ENCODE results near the gene MTMR10. TPM values are rescaled to one million over a fixed set of nuclear protein-coding genes. Genes with fewer than 3 reads are reported as not detected.

MTMR10 gene
- polyA plus RNA-seq, 4 donors = 47.9 to 69.1 (median 58.5) TPM

- no peak for DNase-seq (ENCODE audit: low read depth in 4 of 4, low spot score in 2 of 4)
These were observed 29.3 kb downstream of the MTMR10 start for GRCh38 chr15:30962079-30962478.

GRCh38 chr15:30958219-30958618 is 33.2 kb downstream of the MTMR10 start:
- no peak for DNase-seq (ENCODE audit: low read depth in 4 of 4, low spot score in 2 of 4)

GRCh38 chr15:30956216-30957124 is 35.0 kb downstream of the MTMR10 start:
- no peak for DNase-seq (ENCODE audit: low read depth in 4 of 4, low spot score in 2 of 4)

DNA sequence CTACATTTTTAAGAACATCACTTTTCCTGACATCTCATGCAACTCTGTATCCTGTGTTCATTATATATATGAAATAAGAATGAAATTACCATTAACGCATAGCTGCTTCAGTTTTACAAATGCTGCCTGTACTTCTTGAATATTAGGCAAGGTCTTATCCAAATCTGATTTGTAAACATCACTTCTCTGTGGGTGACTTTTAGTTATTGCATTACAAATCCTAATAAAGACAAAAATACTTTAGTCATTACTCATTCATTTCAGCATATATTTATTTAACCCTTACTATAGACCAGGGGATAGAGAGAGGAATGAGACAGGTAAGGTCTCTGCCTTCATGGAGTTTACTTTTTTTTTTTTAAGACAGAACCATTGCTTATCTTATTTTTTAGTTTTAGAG is 36.8 kb downstream of the MTMR10 start:
- no peak for DNase-seq (ENCODE audit: low read depth in 4 of 4, low spot score in 2 of 4)

DNA sequence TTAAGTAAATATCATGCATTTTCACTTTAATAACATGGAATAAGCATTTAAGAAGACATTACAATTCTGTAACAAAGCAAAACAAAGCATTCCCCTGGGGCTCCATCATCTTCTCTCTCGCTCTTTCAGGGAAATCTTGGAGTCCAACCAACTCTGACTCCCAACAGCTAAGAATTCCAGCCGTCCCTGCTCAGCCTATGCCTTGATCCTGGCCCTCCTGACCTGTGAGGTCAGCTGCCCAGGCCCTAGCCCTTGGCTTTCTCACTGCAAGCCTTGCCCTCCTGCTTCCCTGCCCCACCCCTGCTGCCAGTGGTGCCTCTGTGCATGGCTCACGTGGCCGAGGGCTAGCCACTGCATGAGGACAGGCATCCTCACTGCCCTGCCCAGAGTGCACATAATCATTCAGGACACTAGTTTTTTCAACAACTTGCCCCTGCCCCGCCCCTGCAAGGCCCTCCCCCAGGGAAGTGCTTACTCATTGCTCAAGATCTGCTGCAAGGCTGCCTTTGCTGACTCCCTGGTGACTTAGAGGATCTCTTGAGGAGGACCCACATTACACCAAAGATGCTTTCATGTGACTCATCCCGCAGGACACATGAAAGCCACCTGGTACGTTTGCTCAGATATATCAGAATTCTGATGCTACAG is 37.6 kb downstream of the MTMR10 start:
- DNase-seq (ENCODE audit: low read depth in 4 of 4, low spot score in 2 of 4) = no peak

DNA sequence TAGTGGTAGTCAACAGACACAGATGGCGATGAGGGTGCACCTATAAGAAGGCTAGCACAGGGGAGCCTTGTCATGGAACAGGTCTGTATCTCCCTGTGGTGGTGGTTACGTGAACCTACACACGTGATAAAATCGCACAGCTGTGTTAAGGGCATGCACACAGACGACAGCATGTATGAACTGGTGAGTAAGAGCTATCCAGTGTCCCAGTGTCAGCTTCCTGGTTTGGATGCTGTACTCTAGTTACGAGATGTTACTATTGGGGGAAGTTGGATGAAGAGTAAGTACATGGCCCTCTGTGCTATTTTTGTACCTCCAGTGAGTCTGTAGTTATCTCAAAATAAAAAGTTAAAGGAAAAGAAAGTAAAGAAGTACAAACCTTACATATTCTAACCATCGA is 38.2 kb downstream of the MTMR10 start:
- DNase-seq (ENCODE audit: low read depth in 4 of 4, low spot score in 2 of 4) = no peak

GRCh38 chr15:30943654-30944335 is 47.6 kb downstream of the MTMR10 start:
- no peak for DNase-seq (ENCODE audit: low read depth in 4 of 4, low spot score in 2 of 4)

DNA sequence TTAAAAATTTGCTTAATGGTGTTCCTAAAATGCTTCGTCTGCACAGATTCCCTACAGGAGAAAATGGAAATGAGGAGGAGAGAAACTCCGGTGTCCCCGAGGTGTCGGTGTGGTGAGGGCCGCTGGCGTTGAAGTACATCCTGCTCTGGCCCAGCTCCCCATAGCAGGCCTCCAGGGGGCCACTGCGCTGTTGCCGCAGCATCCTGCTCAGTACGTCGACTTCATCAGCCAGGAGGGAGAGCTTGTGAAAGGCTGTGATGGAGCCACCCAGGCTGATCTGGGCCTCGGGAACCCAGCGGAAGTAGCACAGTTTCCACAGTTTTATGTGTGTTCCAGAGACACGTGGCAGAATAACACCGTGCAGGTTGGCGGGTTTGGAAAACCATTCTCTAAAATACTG is 49.9 kb downstream of the MTMR10 start:
- no peak for DNase-seq (ENCODE audit: low read depth in 4 of 4, low spot score in 2 of 4)

GRCh38 chr15:30940359-30940758 is 51.1 kb downstream of the MTMR10 start:
- no peak for DNase-seq (ENCODE audit: low read depth in 4 of 4, low spot score in 2 of 4)

DNA sequence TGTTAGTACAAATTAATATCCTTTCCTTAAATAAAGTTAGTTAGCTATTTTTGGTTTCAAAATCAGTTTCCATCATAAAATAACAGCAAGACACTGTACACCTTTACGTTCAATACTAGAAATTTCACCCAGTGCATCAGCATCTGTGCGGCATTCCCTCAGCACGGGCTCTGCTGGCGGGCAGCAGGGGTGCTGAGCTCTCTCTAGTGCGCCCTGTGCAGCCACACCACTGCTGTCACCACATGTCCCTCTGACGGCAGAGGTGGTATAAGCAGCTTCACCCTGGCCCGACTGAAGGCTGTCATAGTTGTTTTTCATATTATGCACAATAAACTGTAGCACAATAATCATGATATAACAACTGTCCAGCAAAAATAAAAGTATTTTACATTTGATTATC is 52.3 kb downstream of the MTMR10 start:
- no peak for DNase-seq (ENCODE audit: low read depth in 4 of 4, low spot score in 2 of 4)

DNA sequence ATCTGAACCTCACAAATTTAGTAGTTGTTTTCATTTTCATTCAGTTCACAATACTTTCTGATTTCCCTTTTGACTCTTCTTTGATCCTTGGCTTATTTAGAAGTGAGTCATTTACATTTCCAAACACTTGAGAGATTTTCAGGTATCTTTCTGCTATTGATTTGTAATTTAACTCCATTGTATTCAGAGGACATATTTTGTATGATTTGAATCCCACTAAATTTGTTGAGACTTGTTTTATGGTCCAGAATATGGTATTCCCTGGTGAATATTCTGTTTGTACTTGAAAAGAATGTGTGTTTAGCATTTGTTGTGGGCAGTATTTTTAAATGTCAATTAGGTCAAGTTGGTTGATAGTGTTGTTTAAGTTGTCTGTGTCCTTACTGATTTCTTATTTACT is 58.1 kb downstream of the MTMR10 start:
- DNase-seq (ENCODE audit: low read depth in 4 of 4, low spot score in 2 of 4) = no peak

GRCh38 chr15:30930422-30930821 is 61.0 kb downstream of the MTMR10 start:
- DNase-seq (ENCODE audit: low read depth in 4 of 4, low spot score in 2 of 4) = no peak

- DNase-seq (ENCODE audit: low read depth in 4 of 4, low spot score in 2 of 4) = no peak
These were observed 61.4 kb downstream of the MTMR10 start for GRCh38 chr15:30929982-30930381.

DNA sequence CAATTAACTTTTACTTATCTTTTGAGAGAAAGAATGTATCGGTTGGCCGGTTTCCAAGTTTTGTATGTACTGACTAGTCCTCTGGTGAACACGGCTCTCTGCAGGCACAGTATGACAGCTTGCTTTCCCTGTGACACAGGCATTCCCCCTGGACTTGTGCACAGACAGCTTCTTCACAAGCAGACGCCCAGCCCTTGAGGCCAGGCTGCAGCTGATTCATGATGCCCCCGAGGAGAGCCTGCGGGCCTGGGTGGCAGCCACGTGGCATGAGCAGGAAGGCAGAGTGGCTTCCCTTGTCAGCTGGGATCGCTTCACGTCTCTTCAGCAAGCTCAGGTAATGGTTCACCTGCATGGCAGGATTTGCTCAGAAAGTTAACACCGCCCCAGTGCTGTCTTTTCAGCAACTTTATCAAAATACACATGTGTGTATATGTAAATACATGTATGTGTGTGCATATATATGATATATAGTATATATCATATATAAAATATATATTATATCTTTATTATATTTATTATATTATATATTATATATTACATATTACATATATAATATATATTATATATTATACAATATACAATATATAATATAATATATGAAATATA is 62.3 kb downstream of the MTMR10 start:
- no peak for DNase-seq (ENCODE audit: low read depth in 4 of 4, low spot score in 2 of 4)

DNA sequence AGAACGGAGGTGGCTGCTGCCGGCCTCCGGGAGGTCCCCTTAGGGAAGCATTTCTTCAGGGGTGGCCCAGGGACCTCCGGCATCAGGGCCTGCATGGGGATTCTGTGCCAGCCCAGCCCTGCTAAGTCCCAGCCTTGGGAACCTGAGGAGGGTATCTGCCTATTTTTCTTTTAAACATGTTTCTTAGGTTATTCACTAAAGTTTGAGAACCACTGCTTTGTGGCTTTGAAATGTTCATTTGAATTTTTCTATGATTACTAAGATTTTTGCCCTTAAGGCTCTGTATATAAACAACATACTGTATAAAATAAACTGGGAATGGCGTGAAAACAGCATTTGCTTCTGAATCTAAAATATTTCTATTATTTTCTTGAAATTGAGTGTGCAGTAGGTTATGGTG is 63.4 kb downstream of the MTMR10 start:
- no peak for DNase-seq (ENCODE audit: low read depth in 4 of 4, low spot score in 2 of 4)

DNA sequence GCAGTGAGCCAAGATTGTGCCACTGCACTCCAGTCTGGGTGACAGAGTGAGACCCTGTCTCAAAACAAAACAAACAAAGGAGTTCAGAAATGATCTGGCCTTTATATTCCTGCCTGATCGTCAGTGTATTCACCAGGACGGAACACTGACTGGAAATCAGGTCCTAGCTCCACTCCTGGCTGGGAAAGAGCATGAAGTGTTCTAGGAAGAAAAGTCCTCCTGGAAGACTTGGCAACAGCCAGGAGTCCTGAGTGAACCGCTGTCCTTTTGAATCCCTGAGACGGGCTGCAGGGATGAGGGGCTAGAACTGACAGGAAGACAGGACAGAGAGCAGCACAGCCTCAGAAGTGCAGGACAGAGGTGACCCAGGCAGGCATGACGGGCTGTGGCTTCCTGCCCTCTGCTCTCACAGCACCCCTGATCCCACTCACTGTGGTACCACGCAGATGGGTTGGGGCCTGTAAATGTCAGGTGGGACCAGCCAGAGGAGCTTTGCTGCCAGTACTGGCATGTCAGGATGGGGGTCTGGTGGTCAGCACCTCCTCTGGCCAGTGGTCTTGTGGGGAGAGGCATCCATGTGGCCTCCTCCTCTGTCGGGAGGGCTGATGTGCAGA is 64.2 kb downstream of the MTMR10 start:
- no peak for DNase-seq (ENCODE audit: low read depth in 4 of 4, low spot score in 2 of 4)

DNA sequence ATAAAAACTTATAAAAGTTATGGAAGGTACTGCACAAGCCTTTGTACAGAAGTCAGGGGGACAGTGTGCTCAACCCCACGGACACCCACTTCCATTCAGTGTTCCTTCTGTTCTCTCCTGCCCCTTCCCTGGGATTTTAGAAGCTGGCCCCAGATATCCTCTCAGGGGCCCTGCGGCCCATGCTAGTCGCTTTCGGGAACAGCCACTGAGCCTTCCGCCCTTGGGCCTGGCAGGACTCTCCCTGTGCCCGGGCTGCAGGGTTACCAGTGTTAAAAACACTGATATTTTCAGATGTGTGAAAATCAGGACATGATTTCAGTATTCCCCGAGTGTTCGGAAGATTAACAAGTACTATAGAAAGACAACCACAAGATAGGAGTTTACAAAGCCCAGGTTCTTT is 65.3 kb downstream of the MTMR10 start:
- DNase-seq (ENCODE audit: low read depth in 4 of 4, low spot score in 2 of 4) = no peak

DNA sequence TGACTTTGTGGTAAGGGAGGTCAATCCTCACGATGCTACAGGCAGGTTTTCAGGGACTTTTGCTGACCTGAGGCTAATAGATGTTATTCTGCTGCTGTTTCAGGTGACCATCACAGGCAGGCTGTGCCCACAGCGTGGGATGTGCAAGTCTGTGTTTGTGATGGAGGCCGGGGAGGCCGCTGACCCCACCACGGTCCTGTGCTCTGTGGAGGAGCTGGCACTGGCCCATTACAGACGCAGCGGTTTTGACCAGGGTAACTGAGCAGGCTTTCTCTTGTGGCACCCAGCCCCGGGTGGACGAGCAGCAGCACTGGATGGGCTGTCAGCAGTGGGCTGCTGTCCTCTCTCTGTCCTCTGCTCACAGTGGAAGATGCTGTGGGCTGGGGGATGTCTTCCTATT is 65.7 kb downstream of the MTMR10 start:
- no peak for DNase-seq (ENCODE audit: low read depth in 4 of 4, low spot score in 2 of 4)

DNA sequence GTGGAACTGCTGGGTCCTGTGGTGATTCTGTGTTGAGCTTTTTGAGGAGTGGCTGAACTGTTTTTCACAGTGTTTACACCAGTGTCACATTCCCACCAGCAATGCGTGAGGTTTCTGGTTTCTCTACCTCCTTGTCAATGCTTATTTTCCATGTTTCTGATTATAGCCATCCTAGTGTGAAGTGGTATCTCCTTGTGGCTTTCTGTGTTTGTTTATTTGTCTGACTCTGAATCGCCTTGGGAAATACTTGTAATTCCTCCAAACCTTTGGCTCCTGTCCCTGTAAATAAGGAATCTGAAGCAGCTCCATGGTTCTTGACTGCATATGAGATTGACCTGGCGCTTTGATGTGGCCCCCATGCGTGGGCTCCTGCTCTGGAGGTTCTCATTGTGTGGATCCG is 67.1 kb downstream of the MTMR10 start:
- DNase-seq (ENCODE audit: low read depth in 4 of 4, low spot score in 2 of 4) = no peak

DNA sequence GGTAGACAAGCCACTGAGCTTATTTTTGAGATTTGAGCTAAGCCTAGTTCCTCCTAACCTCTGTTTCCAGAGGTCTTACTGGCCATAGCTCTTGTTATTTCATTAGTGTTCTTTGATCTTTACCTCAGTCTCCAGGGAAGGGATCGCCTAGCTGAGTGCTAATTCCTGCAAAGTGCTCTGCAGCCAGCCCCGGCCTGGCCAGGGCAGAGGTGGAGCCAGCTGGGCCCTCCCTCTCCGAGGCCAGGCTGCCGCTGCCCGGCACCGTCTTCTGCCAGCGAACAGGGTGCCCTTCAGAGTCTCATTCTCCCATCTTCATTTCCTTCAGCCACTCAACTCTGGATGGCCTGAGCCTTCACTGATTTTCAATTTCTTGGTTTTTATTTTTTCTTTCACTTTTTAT is 68.0 kb downstream of the MTMR10 start:
- DNase-seq (ENCODE audit: low read depth in 4 of 4, low spot score in 2 of 4) = no peak

Data from left renal cortex interstitium (tissue), 4 donors.